Stimulated activated naive CD8-positive, alpha-beta T cell treated with anti-CD3 and anti-CD28 coated beads, Interleukin-15, Interleukin-2, amounts not matched to agents 100 ng/mL and 50 ng/mL, for 24 hours (primary cell): ENCODE results near the gene EHD1.

Experiments
- H3K27ac Mint-ChIP-seq: one replicate; pipeline ENCODE4 v1.8.0; 2021; ENCODE audit warnings: mild to moderate bottlenecking, mixed read lengths
- H3K27me3 Mint-ChIP-seq: one replicate; pipeline ENCODE4 v1.8.0; 2021; ENCODE audit warnings: mixed read lengths
- H3K36me3 Mint-ChIP-seq: one replicate; pipeline ENCODE4 v1.8.0; 2021; ENCODE audit warnings: low read depth, mixed read lengths
- H3K4me1 Mint-ChIP-seq: one replicate; pipeline ENCODE4 v1.8.0; 2021; ENCODE audit warnings: low read depth, mixed read lengths
- H3K4me3 Mint-ChIP-seq: one replicate; pipeline ENCODE4 v1.8.0; 2021; ENCODE audit warnings: mild to moderate bottlenecking, mixed read lengths
- H3K9me3 Mint-ChIP-seq: one replicate; pipeline ENCODE4 v1.8.0; 2021; ENCODE audit warnings: mixed read lengths

EHD1 gene

DNA sequence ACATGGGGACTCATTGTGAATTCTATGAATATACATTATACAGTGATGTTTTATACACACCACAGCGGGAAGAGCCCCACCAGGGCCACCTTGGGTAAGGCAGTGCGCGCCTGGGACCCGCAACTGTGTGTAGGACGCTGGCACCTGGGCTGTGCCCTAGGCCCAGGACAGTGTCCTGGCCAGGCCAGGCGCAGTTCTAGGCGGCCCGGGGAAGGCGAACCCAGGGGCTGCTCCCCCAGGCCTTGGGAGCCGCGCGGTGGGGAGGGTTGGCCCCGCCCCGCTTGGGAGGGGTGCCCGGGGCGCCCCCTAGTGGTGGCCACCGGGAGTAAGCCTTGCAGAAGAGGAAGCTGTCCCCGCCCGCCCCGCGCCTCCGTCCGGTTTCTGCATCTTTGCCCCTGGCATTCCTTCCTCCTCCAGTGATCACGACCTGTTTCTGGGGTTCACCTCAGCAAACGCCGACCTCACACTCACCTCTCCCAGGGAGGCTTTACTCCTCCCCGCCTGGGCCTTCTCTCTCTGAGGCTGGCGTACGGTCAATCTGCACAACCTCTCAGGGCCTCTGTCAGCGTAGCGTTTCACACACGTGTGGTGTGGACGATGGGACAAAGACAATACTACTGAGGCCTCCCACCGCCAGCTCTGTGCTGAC is 9.5 kb upstream of the EHD1 start:
- H3K4me1 Mint-ChIP-seq, result peaks cover 25% of the 10 kb centered on the region
- H3K27me3 Mint-ChIP-seq, result no peaks in the 10 kb centered on the region
- no peaks in the 10 kb centered on the region for H3K36me3 Mint-ChIP-seq
- no peaks in the 10 kb centered on the region for H3K9me3 Mint-ChIP-seq
- peak overlapping the region; percentile 89 for H3K27ac Mint-ChIP-seq
- peak overlapping the region; percentile 57 for H3K4me3 Mint-ChIP-seq

DNA sequence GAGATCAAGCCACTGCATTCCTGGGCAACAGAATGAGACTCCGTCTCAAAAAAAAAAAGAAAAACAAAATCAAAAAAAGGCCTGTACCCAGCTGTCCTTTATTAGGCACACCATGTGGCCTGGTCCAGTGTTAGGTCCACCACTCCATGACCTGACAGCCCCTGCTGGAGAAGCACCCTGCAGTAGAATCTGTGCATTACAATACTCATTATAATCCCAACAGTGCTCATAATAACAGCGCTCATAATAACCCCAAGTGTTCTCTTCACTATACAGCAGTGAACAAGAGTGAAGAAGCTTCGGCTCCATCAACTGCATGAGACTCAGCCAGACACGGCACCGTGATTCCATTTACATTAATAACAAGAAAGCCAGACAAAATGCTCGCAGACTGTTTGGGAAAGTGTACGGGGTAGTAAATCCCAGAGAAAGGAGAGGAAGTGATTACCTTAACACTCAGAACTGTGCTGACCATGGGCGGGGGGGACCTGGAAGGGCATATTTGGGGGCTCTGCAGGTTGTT is 8.9 kb upstream of the EHD1 start:
- Mint-ChIP-seq H3K4me1 (peaks cover 25% of the 10 kb centered on the region), H3K36me3 (no peaks in the 10 kb centered on the region), H3K4me3 (peak overlapping the region; percentile 53), H3K27me3 (no peaks in the 10 kb centered on the region), H3K9me3 (no peaks in the 10 kb centered on the region), H3K27ac (peak overlapping the region; percentile 89)

DNA sequence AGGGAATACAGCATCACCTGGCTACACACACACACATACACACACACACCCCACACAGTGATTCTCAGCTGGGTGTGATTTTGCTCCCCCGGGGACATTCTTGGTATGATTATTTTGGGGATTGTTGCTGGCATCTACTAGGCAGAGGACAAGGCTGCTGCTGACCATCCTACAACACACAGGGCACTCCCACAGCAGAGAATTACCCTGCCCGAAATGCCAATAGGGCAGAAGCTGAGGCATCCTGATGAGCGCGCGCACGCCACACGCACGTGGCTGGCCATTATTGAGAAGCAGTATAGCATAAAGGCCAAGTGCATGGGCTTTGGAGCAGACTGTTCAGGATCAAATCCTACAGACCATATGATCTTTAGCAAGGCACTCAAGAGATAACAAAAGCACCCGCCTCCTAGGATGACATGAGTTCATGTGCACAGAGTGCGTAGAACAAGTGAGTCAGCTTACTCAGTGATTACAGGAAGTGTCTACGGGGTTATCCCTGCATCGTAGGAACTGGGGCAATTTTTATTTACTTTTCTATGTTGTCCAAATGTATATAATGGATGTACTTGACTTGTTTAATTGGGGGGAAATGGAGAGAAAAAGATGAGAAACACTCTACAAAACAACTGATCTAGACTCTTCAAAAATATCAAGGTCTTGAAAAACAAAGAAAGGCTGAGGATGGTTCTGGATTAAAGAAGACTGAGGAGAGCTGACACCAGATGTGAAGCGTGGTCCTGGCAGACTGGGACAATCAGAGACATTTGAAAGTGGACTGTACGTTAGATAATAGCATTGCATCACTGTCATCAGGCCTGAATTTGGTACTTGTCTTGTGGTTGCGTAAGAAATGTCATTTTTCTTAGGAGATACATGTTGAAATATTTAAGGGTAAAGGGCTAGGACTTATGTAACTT is 7.2 kb upstream of the EHD1 start:
- Mint-ChIP-seq H3K27me3 (no peaks in the 10 kb centered on the region), H3K4me1 (peaks cover 36% of the 10 kb centered on the region), H3K9me3 (no peaks in the 10 kb centered on the region), H3K27ac (peak overlapping the region; percentile 92), H3K4me3 (peak overlapping the region; percentile 35), H3K36me3 (no peaks in the 10 kb centered on the region)

DNA sequence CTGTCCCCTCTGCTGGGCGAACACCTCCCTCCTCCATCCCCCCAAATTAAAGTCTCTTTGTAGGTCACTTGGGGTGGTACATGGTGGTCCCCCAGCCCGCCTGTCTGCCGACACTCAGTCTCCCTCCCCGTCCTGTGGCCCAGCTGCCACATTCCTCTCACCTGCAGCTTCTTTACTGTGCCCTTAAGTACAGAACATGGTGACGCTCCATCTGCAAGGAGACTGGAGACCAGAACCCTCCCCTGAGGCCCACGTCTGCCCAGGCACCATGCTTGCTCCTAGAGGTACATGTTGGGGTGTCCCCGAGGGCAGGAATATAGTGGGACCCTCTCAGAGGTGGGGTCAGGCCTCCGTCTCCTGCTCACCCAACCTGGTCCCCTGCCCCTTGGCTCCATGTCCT is 5.6 kb upstream of the EHD1 start:
- Mint-ChIP-seq H3K4me1 (peaks cover 52% of the 10 kb centered on the region), H3K4me3 (no peak overlapping the region), H3K36me3 (no peaks in the 10 kb centered on the region), H3K27me3 (no peaks in the 10 kb centered on the region), H3K9me3 (no peaks in the 10 kb centered on the region), H3K27ac (no peak overlapping the region)

DNA sequence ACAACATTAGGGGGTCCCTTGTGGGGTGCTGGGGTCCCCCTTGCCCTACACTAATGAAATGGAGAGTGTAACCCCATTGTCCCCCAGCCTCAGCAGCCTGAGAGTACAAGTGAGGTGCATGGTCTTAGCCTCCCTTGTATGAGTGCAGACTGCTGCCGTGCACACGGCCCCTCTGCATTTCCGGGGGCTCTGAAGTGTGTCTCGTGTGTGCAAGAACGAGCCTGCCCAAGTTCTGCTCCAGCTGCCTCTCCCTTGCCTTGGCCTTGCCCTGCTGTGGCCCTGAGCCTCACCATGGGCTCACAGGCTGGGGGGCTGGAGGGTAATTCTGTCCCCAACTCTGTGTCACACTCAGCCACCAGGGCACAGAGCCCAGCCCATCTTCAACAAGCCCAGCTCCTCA is 5.2 kb upstream of the EHD1 start:
- H3K4me3 Mint-ChIP-seq, result no peak overlapping the region
- H3K9me3 Mint-ChIP-seq, result no peaks in the 10 kb centered on the region
- no peaks in the 10 kb centered on the region for H3K36me3 Mint-ChIP-seq
- no peaks in the 10 kb centered on the region for H3K27me3 Mint-ChIP-seq
- peaks cover 54% of the 10 kb centered on the region for H3K4me1 Mint-ChIP-seq
- no peak overlapping the region for H3K27ac Mint-ChIP-seq

DNA sequence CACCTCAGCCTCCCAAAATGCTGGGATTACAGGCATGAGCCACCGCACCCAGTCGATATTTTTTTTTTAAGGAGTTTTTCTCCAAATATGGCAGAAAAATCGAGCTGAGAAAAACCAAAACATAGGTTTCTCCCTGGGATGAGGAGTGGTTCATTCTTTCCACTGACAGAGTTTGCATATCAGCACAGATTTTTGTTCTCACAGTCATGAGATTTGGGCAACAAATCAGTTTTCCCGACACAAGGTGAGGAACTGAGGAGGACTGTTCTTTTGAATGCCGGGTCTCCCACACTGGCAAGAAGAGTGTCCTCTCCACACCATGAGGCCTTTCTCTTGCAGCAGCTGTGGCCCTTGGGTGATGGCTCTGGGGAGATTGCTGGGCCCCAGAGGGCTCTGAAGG is 3.8 kb upstream of the EHD1 start:
- H3K27ac Mint-ChIP-seq, result no peak overlapping the region
- H3K4me3 Mint-ChIP-seq, result no peak overlapping the region
- no peaks in the 10 kb centered on the region for H3K9me3 Mint-ChIP-seq
- H3K27me3 Mint-ChIP-seq, result no peaks in the 10 kb centered on the region
- H3K4me1 Mint-ChIP-seq, result peaks cover 48% of the 10 kb centered on the region
- H3K36me3 Mint-ChIP-seq, result peaks cover 4% of the 10 kb centered on the region

DNA sequence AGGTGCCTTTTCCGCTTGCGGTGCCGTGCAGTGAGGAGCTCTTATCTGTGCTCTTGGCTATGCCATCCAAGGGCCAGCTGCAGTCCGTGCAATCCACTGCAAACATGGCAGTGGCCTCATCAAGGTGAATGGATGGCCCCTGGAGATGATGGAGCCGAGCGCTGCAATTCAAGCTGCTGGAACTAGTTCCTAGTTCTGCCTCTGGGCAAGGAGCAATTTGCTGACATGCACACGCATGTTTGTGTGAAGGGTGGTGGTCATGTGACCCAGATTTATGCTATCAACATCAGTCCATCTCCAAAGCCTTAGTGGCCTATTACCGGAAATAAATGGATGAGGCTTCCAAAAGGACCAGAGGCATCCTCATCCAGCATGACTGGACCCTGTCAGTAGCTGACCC is 3.1 kb upstream of the EHD1 start:
- Mint-ChIP-seq H3K27ac (peak overlapping the region; percentile 97), H3K4me1 (peaks cover 55% of the 10 kb centered on the region), H3K36me3 (peaks cover 10% of the 10 kb centered on the region), H3K4me3 (no peak overlapping the region), H3K27me3 (no peaks in the 10 kb centered on the region), H3K9me3 (no peaks in the 10 kb centered on the region)

DNA sequence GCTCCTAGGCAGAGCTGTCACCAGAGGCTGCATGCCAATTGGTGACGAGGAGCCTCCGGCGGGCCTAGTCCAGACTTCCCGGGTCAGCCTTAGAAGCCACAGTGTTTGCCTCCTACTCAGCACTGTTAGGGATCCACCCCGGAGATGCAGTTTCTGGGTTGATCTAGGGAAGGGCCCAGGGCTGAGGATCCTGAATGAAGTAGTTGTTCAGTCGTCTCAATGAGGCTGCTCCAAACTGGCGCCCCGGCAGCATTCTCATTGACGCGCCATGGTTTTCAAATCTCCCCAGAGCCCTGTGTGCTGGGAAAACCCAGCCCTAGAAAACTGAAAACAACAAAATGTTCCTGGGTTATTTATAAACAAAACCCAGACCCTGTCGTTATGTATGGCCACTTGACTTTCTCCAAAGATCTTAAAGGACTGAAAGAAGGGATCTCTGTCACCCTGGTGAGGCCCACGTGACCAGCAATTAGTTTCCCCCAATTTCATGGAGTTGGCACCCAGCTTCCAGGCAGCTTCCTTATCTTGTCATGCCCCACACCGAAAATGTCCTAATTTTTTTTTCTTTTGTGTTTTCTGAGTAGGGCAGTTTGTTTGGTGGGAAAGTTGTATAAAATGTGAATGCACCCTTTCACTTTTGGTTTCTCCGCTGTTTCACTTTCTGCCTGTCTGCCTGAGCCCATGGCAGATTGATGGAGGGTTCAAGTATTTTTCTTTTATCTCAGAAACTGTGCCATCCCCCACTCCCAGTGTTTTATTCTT is 2.0 kb upstream of the EHD1 start:
- H3K27me3 Mint-ChIP-seq, result no peaks in the 10 kb centered on the region
- H3K4me3 Mint-ChIP-seq, result peak overlapping the region; percentile 75
- peaks cover 21% of the 10 kb centered on the region for H3K36me3 Mint-ChIP-seq
- H3K27ac Mint-ChIP-seq, result peak overlapping the region; percentile 97
- peaks cover 57% of the 10 kb centered on the region for H3K4me1 Mint-ChIP-seq
- no peaks in the 10 kb centered on the region for H3K9me3 Mint-ChIP-seq

DNA sequence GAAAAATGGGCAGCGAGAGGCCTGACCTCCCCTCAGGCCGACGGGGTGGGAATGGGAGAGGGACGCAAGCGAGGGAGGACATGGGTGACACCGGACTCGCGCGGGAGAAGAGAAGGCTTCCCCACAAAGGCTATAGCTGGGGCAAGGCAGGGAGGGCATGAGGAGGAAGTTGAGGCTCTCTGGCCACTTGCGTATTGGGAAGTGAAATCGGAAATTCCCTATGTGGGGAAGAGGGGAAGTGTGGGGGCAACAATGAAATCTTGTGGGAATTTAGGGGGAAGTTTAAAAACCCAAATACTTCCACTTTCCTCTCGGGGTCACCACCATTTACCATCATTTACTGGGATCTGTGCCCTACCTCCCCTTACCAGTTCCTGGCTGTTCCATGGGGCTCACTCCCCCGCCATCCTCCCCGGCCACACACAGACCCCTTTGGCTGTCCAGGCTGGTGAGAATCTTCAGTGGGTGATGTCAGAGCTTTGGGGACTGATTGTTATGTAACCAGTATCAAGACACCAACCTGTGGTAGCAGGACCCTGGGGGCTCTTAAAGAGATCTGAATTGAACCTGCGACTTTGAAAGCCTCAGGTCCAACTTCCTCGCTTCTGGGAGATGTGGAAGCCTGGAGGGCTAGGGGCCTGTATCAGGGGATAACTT is 951 bp upstream of the EHD1 start:
- H3K27me3 Mint-ChIP-seq, result no peaks in the 10 kb centered on the region
- peak overlapping the region; percentile 97 for H3K27ac Mint-ChIP-seq
- H3K9me3 Mint-ChIP-seq, result no peaks in the 10 kb centered on the region
- peaks cover 61% of the 10 kb centered on the region for H3K4me1 Mint-ChIP-seq
- H3K4me3 Mint-ChIP-seq, result peak overlapping the region; percentile 97
- peaks cover 31% of the 10 kb centered on the region for H3K36me3 Mint-ChIP-seq

DNA sequence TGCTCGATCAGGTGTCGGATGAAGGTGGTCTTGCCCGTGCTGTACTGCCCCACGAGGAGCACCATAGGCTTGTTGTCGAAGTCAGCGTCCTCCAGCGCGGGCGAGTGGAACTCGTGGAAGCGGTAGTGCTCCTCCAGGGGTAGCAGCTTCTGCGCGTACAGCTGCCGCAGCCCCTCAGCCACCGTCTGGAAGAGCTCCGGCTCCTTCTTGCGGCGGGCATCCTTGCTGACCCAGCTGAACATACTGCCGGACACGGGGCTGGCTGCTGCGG is 263 bp downstream of the EHD1 start:
- H3K27ac Mint-ChIP-seq, result peak overlapping the region; percentile 92
- peak overlapping the region; percentile 97 for H3K4me3 Mint-ChIP-seq
- no peaks in the 10 kb centered on the region for H3K9me3 Mint-ChIP-seq
- no peaks in the 10 kb centered on the region for H3K27me3 Mint-ChIP-seq
- H3K4me1 Mint-ChIP-seq, result peaks cover 73% of the 10 kb centered on the region
- H3K36me3 Mint-ChIP-seq, result peaks cover 39% of the 10 kb centered on the region

DNA sequence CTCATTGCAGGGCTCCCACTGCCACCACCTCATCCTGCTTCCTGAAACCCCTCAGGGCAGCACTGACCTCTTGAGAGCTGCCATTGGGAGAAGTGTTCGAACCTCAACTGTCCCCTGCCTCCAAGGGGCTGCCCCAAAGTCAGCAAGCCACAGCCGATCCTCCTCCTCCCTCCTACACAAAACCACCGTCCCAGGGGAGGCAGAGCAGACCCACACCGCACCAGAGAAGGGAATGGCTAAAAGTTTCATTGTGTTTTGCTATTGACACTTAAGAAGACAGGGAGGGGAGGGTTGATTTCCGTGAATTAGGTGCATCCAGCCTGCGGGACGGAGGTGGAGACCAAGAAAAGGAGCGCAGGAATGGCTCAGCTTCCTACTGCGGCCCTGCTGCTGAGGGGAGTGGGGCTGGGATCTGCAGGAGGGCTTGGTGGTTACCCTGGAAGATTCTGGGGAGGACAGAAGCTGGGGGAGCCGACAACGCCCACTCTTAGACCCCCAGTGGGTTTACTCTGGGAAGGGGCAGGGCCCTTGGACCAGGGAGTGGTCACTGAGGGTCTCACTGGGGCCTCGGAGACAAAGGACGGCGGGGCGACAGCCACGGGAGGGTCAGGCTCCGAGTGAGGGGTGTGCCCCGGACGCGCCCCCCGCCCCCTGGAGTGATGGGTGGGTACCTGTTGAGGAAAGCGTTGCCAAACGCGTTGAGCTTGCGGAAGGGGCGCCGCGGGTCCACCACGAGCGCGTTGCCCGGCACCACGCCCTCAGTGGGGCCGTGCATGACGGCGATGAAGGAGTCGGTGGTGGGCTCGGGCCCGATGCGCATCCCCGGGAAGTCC is 815 bp downstream of the EHD1 start:
- Mint-ChIP-seq H3K9me3 (no peaks in the 10 kb centered on the region), H3K4me1 (peaks cover 79% of the 10 kb centered on the region), H3K36me3 (peaks cover 45% of the 10 kb centered on the region), H3K4me3 (peak overlapping the region; percentile 97), H3K27ac (peak overlapping the region; percentile 92), H3K27me3 (no peaks in the 10 kb centered on the region)

DNA sequence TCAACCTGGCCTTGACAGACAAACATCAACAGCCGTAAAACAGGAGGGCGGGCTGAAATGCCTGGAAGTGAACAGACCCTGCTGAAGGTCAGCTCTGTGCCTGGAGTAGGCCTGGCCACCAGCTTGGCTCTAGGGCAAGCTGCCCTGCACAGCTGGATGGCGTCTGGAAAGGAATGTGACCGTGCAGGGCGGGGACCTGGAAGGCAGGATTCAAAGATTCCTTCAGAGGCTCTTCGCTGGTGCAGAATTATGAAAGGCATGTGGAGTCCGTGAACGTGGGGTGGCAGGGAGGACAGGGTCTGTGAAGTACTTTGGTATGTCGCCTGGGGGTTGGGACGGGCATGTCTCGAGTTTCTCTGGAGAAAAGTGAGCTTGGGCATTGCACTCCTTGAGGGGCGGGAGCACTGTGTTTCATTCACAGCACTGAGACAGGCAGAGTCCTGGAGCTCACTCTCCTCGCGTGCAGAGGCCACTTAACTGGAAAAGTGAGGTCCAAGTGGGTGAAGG is 1.5 kb downstream of the EHD1 start:
- Mint-ChIP-seq H3K4me3 (peak overlapping the region; percentile 97), H3K27ac (peak overlapping the region; percentile 90), H3K36me3 (peaks cover 49% of the 10 kb centered on the region), H3K27me3 (no peaks in the 10 kb centered on the region), H3K9me3 (no peaks in the 10 kb centered on the region), H3K4me1 (peaks cover 84% of the 10 kb centered on the region)

DNA sequence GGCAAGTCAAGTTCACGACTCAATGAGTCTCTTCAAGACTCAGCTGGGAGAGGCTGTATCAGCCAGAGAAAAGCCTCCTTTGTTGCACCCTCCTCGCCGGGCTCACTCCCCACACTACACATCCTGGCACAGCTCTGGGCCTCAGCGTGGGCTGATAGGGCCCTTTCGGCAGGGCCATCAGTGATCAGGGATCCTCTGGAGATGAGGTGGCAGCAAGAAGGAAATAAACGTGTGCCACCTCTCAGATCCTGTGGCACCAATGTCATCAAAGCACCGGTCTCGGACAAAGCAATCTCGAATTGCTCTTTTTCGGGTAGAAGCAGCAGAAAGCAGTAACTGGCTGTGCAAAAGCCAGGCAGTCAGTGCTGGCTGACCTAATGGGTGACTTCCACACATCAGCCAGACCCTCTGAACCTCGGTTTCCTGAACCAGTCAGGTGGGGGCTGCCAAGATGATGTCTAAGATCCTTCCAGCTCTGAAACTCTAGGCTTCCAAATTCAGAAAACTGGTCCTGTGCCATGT is 2.1 kb downstream of the EHD1 start:
- H3K36me3 Mint-ChIP-seq, result peaks cover 55% of the 10 kb centered on the region
- H3K27me3 Mint-ChIP-seq, result no peaks in the 10 kb centered on the region
- H3K4me1 Mint-ChIP-seq, result peaks cover 86% of the 10 kb centered on the region
- no peaks in the 10 kb centered on the region for H3K9me3 Mint-ChIP-seq
- H3K4me3 Mint-ChIP-seq, result peak overlapping the region; percentile 97
- peak overlapping the region; percentile 90 for H3K27ac Mint-ChIP-seq
